Gastrocnemius medialis (tissue), 4 donors: ENCODE results near the gene CYB561A3. TPM values are rescaled to one million over a fixed set of nuclear protein-coding genes. Genes with fewer than 3 reads are reported as not detected.

Experiments
- ATAC-seq, 2 donors: fragments of 150-250 bp; one replicate each; pipeline ENCODE4 v1.9.1; 2016
- DNase-seq, 2 donors: peaks; one replicate each; pipeline ENCODE4 v3.0.0-alpha.2; 2019
- H3K27ac ChIP-seq, 4 donors: fragments of 200-600 bp; sonication (generic); 1 replicate in 1 of 4; 2 replicates in 3 of 4; pipeline ENCODE4 v1.5.1; 2016 to 2018; ENCODE audit warnings: mild to moderate bottlenecking in 2 of 4, moderate library complexity in 1 of 4
- H3K27me3 ChIP-seq, 3 donors: fragments of 200-600 bp; sonication (generic) in 2 of 3; 1 replicate in 1 of 3; 2 replicates in 2 of 3; pipeline versions ENCODE4 v1.5.1 to v1.6.0; 2016 to 2019; ENCODE audit warnings: mild to moderate bottlenecking in 1 of 3, moderate library complexity in 1 of 3
- H3K36me3 ChIP-seq, 2 donors: fragments of 200-600 bp; sonication (generic) in 1 of 2; one replicate each; pipeline ENCODE4 v1.5.1; 2017 to 2018
- H3K4me1 ChIP-seq, 2 donors: fragments of 200-600 bp; sonication (generic) in 1 of 2; one replicate each; pipeline ENCODE4 v1.5.1; 2016 to 2017; ENCODE audit warnings: mild to moderate bottlenecking in 2 of 2
- H3K4me3 ChIP-seq, 4 donors: fragments of 200-600 bp; sonication (generic) in 3 of 4; 1 replicate in 1 of 4; 2 replicates in 3 of 4; pipeline ENCODE4 v1.5.1; 2016 to 2019; ENCODE audit warnings: mild to moderate bottlenecking in 2 of 4
- H3K9me3 ChIP-seq, 3 donors: fragments of 200-600 bp; sonication (generic) in 2 of 3; 1 replicate in 1 of 3; 2 replicates in 2 of 3; pipeline ENCODE4 v1.5.1; 2016 to 2019
- POLR2A ChIP-seq, 2 donors: fragments of 450-650 bp; IDR thresholded peaks; one replicate each; pipeline ENCODE4 v1.6.1; 2017; ENCODE audit warnings: antibody characterized with exemption in 2 of 2, mild to moderate bottlenecking in 2 of 2, moderate library complexity in 2 of 2
- in situ Hi-C, 4 donors: fragments of 200-750 bp; cut with MboI; loops; one replicate each; pipeline versions ENCODE4 v1.15.0 to v1.8.0; 2017; ENCODE audit warnings: low sequenced_read_pairs in 4 of 4
- intact Hi-C: fragments of 100-400 bp; cut with DNase I; formaldehyde crosslinking; loops from one replicate; pipeline ENCODE4 v1.15.1; 2023; ENCODE audit warnings: low total_unique reads
- total RNA-seq, 4 donors: library from RNA; depleted of rRNA; stranded (reverse); fragments of >200 nt; gene quantifications; one replicate each; pipeline versions ENCODE4 v1.1.0 to v1.2.3, GENCODE V29; 2016
- TF ChIP-seq, protein P1 (sequence below), 5 experiments: fragments of 450-650 bp in 3 of 5; fragments of 200-600 bp in 2 of 5; sonication (generic) in 2 of 5; IDR thresholded peaks in 4 of 5; conservative IDR thresholded peaks in 1 of 5; 1 replicate in 4 of 5; 2 replicates in 1 of 5; pipeline ENCODE4 v1.5.1; 2016 to 2019; ENCODE audit warnings: antibody characterized with exemption in 5 of 5, mild to moderate bottlenecking in 3 of 5, moderate library complexity in 3 of 5

Gene CYB561A3
- total RNA-seq, 4 donors from 2014 or later: 23.7 to 56.6 (median 26.4) TPM

DNA sequence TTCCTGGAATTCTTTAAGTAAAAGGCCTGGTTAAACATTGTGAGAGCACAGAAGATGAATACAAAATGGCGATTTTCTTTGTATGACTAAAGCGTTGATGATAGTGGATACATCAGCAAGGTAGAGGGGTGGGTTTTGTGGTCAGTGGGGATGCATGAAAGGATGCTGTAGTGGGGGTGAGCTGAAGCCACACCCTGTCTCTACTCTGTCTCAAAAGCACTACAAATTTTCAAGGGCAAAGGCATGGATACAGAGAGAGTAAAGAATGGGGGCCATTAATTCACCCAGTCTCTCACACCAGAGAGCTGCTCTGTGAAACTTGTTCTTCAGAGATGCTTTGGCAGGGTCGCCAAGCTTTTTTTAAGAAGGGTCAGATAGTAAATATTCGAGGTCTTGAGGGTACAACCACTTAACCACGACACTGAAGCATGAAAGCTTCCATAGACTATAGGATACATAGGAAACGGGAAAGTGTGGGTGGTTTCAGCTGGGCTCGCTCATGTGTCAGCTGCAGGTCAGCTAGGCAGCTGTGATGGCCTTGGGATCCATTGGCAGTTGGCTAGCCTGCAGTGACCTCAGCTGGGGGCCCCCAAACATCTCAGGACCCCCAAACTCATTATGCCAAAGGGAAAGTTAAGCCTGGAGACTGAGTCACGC is 8.8 kb upstream of the CYB561A3 start:
- intact Hi-C loops (no loop called here), in situ Hi-C loops (no loop called here)
- Histone ChIP-seq H3K36me3 (peaks cover 0 to 55% of the 10 kb centered on the region in 2 donors), H3K4me3 (no peak overlapping the region), H3K9me3 (no peaks in the 10 kb centered on the region), H3K4me1 (peaks cover 5 to 8% of the 10 kb centered on the region in 2 donors), H3K27ac (peak overlapping the region in 1 of 4 donors; percentile 35), H3K27me3 (no peaks in the 10 kb centered on the region)
- DNase-seq: no peak
- no peak for ATAC-seq
- no peak for TF ChIP-seq POLR2A (IDR thresholded peaks at IDR 0.05)
- TF ChIP-seq, protein P1, sequence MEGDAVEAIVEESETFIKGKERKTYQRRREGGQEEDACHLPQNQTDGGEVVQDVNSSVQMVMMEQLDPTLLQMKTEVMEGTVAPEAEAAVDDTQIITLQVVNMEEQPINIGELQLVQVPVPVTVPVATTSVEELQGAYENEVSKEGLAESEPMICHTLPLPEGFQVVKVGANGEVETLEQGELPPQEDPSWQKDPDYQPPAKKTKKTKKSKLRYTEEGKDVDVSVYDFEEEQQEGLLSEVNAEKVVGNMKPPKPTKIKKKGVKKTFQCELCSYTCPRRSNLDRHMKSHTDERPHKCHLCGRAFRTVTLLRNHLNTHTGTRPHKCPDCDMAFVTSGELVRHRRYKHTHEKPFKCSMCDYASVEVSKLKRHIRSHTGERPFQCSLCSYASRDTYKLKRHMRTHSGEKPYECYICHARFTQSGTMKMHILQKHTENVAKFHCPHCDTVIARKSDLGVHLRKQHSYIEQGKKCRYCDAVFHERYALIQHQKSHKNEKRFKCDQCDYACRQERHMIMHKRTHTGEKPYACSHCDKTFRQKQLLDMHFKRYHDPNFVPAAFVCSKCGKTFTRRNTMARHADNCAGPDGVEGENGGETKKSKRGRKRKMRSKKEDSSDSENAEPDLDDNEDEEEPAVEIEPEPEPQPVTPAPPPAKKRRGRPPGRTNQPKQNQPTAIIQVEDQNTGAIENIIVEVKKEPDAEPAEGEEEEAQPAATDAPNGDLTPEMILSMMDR (IDR thresholded peaks at IDR 0.05 in 4 of 5, conservative IDR thresholded peaks at IDR 0.05 in 1 of 5): no peak

GRCh38 chr11:61369372-61370348 is 8.0 kb upstream of the CYB561A3 start:
- Histone ChIP-seq H3K36me3 (peaks cover 0 to 63% of the 10 kb centered on the region in 2 donors), H3K9me3 (no peaks in the 10 kb centered on the region), H3K4me3 (no peak overlapping the region), H3K4me1 (peaks cover 5 to 8% of the 10 kb centered on the region in 2 donors), H3K27me3 (no peaks in the 10 kb centered on the region), H3K27ac (peak overlapping the region in 3 of 4 donors; percentile 28 to 55 (median 35))
- peak; percentile 44 to 75 for DNase-seq
- in situ Hi-C loops (no loop called here), intact Hi-C loops (no loop called here)
- ATAC-seq: peak; percentile 82 to 92
- no peak for TF ChIP-seq POLR2A (IDR thresholded peaks at IDR 0.05)
- TF ChIP-seq, protein P1 (IDR thresholded peaks at IDR 0.05 in 4 of 5, conservative IDR thresholded peaks at IDR 0.05 in 1 of 5): no peak

GRCh38 chr11:61368646-61369045 is 7.0 kb upstream of the CYB561A3 start:
- Histone ChIP-seq H3K4me1 (peaks cover 5 to 8% of the 10 kb centered on the region in 2 donors), H3K4me3 (no peak overlapping the region), H3K36me3 (peaks cover 0 to 71% of the 10 kb centered on the region in 2 donors), H3K27ac (peak overlapping the region in 2 of 4 donors; percentile 28 to 55), H3K27me3 (no peaks in the 10 kb centered on the region), H3K9me3 (no peaks in the 10 kb centered on the region)
- no peak for DNase-seq
- TF ChIP-seq POLR2A (IDR thresholded peaks at IDR 0.05): no peak
- TF ChIP-seq, protein P1 (IDR thresholded peaks at IDR 0.05 in 4 of 5, conservative IDR thresholded peaks at IDR 0.05 in 1 of 5): no peak
- intact Hi-C loops: no loop called here
- in situ Hi-C loops: no loop called here
- no peak for ATAC-seq

- H3K9me3 ChIP-seq: no peaks in the 10 kb centered on the region
- no peak overlapping the region for H3K27ac ChIP-seq
- in situ Hi-C loops (no loop called here), intact Hi-C loops (no loop called here)
- TF ChIP-seq, protein P1 (IDR thresholded peaks at IDR 0.05 in 4 of 5, conservative IDR thresholded peaks at IDR 0.05 in 1 of 5): no peak
- no peak for TF ChIP-seq POLR2A (IDR thresholded peaks at IDR 0.05)
- peaks cover 15 to 16% of the 10 kb centered on the region in 2 donors for H3K4me1 ChIP-seq
- H3K4me3 ChIP-seq: no peak overlapping the region
- H3K36me3 ChIP-seq: peaks cover 0 to 71% of the 10 kb centered on the region in 2 donors
- no peak for ATAC-seq
- no peak for DNase-seq
- no peaks in the 10 kb centered on the region for H3K27me3 ChIP-seq
Measured at GRCh38 chr11:61367406-61367805, 5.7 kb upstream of the CYB561A3 start.
